Left renal pelvis (tissue), 4 donors: ENCODE data around the gene ACOXL. TPM values are rescaled to one million over a fixed set of nuclear protein-coding genes. Genes with fewer than 3 reads are reported as not detected.

Experiments
- DNase-seq, 4 donors: peaks; one replicate each; pipeline ENCODE4 v3.0.0-alpha.2; 2013; ENCODE audit warnings: low read depth in 4 of 4, low spot score in 3 of 4
- polyA plus RNA-seq, 4 donors: library from polyadenylated mRNA; unstranded; fragments of 120-200 nt; gene quantifications; one replicate each; pipeline ENCODE4 v1.2.1, GENCODE V29; 2013; ENCODE audit not compliant: insufficient read length in 4 of 4

ACOXL gene
- polyA plus RNA-seq, 4 donors = 0.31 to 1.6 (median 0.72) TPM

DNA sequence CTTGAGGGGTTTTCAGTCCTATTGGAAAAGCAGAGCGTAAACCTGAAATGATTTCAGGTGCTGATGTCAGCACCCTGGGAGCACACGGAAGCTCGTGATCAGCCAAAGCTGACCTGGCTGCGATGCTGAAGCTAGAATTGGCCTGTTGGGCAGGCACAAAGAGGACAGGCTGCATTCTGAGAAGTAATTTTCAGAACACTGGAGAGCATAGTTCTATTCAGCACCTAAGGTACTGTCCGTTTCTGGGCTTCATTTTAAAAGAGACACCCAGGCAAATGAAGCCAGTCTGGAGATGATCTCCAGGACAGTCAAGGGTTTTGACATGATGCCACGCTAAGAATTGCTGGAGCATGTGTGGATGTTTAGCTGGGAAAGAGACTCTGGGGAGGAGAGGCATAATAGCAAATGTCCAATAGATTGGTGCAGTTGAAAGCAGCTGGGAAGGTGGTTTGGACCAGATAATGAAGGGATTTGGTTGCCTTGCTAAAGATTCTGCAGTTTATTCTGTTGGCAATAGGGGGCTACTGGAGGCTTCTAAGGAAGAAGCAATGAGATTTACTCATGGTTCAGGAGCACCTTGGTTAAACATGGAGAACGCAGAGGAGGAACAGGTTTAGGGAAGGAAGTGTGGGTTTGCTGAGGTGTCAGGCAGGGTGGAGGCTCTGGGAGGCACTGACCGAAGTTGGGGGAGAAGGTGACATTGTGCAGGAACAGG is 86.6 kb downstream of the ACOXL start:
- DNase-seq = no peak

GRCh38 chr2:110819711-110820110 is 87.3 kb downstream of the ACOXL start:
- no peak for DNase-seq

- DNase-seq = no peak
Observed at GRCh38 chr2:110820128-110820527, 87.8 kb downstream of the ACOXL start.

GRCh38 chr2:110823165-110823564 is 90.8 kb downstream of the ACOXL start:
- no peak for DNase-seq

DNA sequence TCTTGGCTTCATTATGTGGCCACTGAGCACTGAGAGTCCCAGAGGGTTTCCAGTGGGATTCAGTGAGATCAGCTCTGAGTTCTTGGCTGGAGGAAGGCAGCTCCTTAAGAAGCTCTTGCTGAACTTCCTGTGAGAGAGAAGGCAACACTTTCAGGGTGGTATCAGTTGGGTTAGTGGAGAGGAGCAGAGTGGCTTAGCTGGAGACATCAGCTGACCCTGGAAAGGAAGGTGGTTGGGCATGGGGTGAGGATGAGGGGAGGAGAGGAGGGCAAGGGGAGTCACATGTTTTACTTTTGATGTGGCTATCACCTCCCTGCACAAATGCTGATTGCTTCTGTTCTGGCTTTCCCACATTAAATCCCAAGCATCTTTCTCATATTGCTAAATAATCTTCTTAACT is 95.1 kb downstream of the ACOXL start:
- no peak for DNase-seq

DNA sequence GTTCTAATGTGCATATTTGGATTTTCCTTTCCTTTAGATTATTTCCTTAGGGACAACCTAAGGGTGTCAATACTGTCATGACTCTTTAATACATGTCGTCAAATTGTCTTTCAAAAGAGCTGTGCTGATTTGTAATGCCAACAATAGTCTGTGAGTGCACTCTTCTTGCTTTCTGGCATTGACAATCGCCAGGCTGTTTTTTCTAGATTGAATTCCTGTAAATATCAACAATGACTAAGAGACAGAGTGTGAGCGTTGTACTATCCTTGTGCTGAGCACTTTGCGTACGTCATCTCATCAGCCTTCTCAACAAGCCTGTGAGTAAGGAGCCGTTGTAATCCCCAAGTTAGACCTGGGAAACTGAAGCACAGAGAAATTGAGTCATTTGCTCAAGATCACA is 96.0 kb downstream of the ACOXL start:
- DNase-seq = no peak

GRCh38 chr2:110829413-110830146 is 97.2 kb downstream of the ACOXL start:
- DNase-seq = no peak

DNA sequence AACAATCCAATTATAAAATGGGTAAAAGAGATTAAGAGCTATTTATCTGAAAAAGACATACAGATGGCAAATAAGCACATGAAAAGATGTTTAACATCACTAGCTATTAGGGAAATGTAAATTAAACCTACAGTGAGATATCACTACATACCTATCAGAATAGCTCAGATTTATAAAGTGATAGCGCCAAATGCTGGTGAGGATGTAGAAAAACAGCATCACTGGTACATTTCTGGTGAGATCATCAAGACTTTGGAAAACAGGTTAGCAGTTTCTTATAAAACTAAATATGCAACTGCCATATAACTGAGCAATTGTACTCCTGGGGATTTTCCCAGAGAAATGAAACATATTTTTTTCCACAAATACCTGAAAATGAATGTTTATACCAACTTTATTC is 100.4 kb downstream of the ACOXL start:
- DNase-seq = no peak

DNA sequence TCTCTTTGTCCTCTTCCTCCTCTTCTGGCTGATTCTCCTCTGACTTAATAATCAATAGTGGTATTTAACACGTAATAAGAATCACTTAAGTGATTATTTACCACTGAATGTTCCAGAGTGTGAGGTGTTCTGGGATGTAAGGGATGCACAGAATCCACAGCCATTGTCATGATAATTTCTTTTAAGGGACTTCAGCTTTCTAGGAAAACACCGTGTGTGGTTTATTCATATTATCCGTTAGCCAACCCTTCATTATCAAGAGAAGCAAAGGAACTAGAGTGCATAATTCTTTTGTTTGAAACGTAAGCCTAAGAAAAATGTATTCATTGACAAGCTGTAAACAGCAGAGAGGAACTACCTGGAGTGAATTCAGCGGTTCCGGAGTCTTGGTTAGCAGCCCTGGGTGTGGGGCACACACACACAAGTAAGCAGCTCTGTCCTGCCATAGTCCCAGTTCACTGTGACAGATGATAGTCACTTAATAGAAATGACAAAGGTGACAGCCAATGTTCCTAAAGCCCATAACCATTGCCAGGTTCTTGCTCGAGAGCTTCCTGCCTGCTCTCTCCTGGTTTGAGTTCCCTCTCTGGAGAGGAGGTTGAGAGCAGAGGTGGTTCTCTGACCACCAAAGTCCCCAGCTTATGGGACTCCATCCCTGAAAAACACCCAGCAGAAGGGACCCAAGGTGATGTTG is 101.9 kb downstream of the ACOXL start:
- DNase-seq = no peak

- DNase-seq = no peak
Observed at GRCh38 chr2:110836671-110837070, 104.3 kb downstream of the ACOXL start.

GRCh38 chr2:110837446-110838409 is 105.4 kb downstream of the ACOXL start:
- peak; percentile 29 to 56 (median 42) for DNase-seq

GRCh38 chr2:110838657-110839384 is 106.4 kb downstream of the ACOXL start:
- no peak for DNase-seq

DNA sequence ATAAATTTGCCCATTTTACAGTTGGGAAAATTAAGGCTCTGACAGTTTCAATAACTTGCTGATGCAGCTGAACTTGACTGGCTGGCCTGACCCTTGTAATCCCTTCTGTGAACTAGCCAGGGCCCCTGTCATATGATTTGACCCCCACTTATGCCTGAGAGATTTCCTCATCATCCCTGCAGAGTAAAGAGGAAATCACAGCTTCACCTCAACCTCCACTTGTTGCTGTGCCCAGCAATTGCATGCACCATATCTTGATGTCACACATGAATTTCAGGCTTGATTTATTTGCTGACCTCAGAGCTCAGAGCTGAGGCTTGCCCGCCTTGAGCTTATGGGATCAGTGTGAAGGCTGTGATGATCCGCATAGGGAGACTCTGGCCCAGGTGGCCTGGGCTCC is 108.1 kb downstream of the ACOXL start:
- no peak for DNase-seq

DNA sequence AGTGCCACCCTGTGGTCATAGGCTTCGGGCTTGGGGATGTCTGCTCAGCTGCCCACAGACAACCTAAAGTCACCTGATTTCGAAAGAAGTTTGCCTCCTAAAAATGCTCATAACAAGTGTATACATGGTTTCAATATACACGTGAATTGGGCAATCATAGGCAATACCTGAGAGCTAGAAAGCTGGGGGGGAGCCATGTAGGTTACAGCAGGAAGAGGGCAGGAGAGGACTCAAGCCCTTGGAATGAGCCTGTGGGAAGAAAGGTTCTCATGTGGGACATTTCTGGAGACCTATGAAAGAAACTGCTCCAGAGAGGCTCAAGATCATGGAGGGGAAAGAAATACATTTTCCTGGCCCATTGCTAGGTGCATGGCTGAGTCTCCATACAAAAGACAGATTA is 109.7 kb downstream of the ACOXL start:
- no peak for DNase-seq

GRCh38 chr2:110843496-110843895 is 111.1 kb downstream of the ACOXL start:
- no peak for DNase-seq

GRCh38 chr2:110843959-110844510 is 111.7 kb downstream of the ACOXL start:
- DNase-seq = no peak

GRCh38 chr2:110847651-110848050 is 115.3 kb downstream of the ACOXL start:
- DNase-seq = no peak

DNA sequence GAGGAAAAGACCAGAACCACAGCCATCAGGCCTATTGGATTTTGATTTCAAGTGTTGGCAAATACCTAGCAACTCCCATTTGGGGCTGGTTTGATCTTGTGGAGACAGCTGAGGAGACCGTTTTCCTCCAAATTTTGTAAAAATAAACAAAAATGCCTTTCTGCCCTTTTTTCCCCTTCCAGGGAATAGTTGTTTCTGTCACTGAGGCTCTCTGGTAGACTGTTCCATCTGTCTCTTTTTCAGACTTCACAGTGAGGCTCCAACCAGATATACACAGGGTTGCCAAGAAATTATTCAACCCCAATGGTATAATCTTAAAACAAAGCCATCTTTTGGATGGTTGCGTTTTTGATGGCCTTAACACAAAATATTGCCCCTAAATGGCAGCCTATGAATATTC is 115.7 kb downstream of the ACOXL start:
- DNase-seq = no peak

GRCh38 chr2:110848519-110849030 is 116.2 kb downstream of the ACOXL start:
- DNase-seq = no peak
